ENCODE results near the gene RTN4RL1.

Gene RTN4RL1, protein sequence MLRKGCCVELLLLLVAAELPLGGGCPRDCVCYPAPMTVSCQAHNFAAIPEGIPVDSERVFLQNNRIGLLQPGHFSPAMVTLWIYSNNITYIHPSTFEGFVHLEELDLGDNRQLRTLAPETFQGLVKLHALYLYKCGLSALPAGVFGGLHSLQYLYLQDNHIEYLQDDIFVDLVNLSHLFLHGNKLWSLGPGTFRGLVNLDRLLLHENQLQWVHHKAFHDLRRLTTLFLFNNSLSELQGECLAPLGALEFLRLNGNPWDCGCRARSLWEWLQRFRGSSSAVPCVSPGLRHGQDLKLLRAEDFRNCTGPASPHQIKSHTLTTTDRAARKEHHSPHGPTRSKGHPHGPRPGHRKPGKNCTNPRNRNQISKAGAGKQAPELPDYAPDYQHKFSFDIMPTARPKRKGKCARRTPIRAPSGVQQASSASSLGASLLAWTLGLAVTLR

DNA sequence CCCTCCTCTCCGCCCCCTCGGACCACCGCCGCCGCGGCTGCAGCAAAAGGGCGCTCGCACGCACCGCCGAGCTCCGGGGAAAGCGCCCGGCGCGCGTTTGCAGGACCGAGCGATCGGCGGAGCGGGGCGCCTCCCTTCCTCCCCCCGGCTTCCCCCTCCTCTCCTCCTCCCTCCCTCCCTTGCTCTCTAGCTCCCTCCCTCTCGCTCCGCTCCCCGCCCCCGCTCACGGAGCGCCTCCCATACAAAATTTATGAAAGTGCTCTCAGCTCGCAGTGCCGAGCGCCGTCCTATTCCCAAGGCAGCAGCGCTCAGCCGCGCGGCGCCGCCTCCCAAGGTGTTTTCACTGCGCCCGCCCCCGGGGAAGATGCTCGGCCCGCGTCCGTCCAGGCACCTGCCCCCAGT is at the start of gene RTN4RL1:
TSS of gene RTN4RL1 (minus strand) at position 115 of the 402 bp plus-strand sequence. CDS start 469 bp downstream, outside the sequence.
- DNase-seq (ENCODE audit: low read depth in 2 of 2): peak; percentile 42 to 53

DNA sequence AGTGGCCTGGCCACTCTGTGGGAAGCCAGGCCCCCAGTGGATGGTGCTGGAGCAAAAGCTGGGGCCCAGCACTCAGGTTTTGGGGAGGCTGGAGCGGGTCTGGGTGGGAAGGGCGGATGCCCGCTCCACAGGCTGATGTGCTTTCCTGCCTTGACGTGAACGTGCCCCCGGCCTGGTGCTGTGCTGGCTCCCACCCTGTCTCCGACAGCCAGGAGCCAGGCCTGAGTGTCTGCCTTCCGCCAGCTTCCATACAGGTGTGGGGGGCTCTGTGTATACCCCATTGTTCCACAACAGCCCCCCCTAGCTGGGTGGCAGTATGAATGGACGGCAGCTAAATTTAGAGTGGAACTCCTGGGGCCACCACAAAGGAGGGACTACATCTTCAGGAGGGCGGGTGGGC is 49.8 kb upstream of the RTN4RL1 start:
- no peak for DNase-seq (ENCODE audit: low read depth in 2 of 2)

DNA sequence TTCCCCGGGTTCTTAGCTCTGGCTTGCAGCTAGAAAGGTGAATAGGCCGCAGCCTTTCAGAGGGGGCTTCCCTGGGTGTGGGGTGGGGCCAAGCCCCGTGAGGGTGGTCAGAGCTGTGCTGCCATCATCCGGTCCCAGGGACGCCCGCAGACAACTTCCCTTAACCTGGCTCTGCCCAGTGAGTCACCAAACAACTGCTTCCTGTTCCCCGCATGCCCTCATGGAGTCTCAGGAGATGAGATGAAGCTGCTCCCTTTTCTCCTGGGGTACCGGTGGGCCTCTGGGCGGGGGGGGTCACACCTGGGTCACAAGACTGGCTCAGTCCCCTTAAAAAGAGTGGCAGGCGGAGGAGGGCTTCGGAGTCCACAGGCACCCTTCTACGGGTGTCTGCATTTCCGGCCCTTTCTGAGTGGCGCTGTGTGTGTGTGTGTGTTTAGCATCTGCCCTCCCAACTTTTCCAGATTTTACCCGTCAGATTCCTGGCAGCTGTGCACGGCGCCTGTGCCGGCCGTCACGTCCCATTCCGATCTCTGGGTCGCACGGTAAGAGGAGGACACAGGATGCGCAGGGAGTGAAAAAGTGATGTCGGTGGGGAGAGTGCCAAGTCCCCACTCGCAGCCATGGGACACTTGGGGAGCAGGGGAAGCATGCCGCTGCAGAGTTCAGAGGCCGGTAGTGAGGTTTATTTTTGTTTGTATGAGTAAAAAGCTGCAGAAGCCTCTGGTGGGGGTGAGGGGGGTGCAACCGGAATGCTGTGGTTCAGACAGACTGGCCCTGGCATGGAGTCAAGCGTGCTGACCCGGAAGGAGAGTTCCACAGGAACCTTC is 46.5 kb upstream of the RTN4RL1 start:
- DNase-seq (ENCODE audit: low read depth in 2 of 2): no peak

DNA sequence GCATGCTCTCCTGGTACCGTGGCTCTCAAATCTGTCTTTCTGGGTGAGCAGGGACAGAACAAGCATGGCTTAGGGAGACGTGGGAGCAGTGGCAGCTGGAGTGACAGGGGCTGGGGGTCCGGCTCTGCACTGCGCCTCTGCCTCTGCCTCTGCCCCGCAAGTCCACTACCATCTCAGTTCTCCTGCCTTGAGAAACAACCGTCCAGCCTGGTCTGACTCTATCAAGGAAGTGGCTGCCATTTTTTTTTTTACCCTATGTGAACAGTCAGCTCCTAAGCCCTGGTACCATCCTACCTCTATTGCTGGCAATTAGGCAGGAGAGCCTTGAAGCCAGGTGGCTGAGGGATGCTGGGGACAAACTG is 45.9 kb upstream of the RTN4RL1 start:
- DNase-seq (ENCODE audit: low read depth in 2 of 2): no peak

DNA sequence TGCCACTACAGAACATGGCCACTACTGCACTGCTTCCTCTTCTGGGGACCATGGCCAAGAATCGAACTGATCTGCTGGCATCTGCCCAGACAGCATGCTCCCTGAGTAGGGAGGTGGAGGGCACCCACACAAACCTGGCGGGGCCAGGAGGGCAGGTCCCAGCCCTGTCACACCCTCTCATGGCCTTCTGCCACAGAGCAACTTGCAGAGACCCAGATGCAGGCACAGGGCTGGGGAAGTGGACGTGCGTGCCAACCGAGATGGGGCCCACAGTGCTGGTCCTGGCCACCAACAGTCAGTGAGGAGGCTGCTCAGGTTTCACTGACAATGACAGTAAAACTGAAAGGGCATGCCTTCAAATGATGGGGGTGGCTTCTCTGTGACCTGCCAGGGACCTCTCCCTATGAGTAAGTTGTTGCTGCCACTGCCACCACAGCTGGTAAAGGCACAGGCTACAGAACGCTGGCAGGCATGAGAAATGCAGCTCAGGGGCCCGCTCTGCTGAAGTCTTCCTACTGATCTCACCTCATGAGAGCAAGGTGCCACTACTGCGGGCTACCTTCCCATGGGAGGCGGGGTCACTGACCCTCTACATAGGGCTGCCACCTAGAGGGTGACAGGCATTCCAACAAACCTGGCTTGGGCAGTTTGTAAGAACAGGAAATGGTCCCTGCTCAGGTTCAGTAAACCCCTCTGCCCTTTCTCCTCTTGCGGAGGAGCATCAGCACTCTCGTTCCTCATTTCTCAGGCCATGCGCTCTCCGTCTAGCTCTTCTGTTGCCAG is 45.3 kb upstream of the RTN4RL1 start:
- DNase-seq (ENCODE audit: low read depth in 2 of 2): no peak

DNA sequence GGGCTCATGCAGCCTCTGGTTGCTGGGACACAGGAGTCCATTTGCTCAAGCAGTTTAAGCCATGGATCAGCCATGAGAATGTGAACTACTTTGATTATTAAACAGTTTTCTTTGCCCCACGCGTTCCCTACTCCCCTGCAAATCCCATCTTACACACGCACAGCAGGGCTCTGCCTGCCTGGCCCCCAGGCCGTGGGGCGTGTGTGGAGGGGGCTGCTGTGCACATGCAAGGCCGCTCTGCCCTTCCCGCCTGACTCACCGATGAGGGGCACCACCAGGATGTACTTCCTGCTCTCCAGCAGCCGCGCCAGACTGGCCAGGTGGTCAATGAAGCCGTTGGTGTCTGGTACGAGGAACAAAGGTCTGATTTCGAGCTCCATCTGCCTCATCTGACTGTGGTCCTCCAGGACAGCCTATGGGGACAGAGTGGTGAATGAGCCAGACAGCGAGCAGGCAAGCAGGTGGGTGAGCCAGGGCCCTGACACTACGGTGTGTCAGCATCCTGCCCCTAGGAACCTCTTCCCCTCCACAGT is 43.5 kb upstream of the RTN4RL1 start:
- no peak for DNase-seq (ENCODE audit: low read depth in 2 of 2)

DNA sequence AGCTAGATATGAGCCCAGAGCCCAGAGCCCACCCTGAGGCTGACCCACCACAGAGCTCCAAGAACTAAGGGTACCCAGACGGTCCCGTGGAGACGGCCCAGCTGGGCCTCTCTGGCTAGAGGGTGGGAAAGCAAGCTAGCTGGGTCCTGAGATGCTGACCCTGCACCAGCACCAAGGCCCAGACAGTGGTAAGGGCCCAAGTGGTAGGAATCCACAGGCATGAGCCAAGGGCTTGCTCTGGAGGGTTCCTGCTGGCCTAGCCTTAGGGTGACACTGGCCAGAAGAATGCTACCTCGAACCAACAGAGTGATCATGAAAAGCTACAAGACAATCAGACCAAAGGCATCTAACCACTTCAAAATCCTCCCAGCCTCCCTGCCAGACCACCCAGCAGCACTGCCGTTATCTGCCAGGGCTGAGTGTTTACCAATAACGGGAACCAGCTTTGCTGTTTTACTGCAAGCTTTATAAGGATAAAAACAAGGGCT is 42.9 kb upstream of the RTN4RL1 start:
- DNase-seq (ENCODE audit: low read depth in 2 of 2): no peak

DNA sequence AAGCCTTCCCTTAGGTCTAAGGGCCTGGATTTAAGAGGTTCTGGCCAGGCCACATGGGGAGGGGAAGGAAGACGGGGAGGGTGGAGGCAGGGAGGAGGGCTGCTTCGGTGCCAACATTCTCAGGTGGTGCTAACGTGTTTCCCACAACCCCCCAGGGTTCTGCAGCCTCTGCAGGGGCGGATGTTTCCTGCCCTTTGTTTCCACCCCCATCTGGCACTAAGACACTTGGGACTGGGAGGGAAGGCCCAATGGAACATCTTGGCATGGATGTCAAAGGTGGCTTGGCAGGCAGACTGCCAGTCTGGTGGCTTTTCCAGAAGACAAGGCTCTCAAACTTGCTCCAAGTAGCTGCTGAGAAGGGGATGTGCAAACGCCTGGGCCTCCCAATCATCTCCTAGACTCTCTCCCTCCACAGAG is 42.5 kb upstream of the RTN4RL1 start:
- no peak for DNase-seq (ENCODE audit: low read depth in 2 of 2)

DNA sequence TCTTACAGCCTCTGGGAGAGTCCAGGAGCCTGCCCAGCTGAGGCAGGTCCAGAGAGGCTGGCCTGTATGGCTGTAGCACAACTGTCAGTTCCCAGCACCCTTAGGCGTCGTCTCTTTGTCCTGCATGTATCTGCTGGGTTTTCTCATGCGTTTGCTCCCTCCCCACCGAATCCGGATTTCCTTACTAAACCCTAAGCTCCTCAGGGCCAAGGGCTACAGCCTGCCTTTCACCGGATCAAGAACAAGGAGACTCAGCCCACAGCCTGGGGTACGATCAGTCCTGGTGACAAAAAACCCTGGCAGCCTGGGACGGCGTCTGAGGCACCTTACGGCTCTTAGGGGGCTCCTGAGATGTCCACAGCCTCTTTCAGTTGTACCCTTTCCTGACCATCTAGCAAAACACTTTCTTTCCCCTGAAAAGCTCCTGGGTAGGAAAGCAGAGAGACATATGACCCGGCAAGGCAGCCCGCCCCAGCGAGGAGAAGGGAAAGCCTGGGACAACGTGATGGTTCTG is 42.0 kb upstream of the RTN4RL1 start:
- DNase-seq (ENCODE audit: low read depth in 2 of 2): no peak

DNA sequence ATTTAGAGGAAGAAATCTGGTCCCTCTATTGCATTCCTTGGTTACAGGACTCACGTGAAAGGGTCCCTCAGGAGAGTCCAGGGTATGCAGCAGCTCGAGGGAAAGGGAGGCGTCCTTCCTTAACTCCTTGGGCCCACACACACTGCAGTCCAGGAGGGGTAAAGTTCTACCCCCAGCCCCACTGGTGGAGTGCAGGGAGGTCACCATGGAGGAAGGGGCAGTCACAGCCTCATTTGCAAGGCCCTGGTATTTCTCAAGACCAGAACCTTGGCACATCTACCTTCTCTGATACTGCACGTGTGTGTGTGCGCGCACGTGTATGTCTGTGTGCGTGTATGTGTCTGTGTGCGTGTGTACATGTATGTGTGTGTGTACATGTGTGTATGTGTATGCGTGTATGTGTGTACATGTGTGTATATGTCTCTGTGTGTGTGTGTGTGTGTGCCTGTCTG is 40.8 kb upstream of the RTN4RL1 start:
- no peak for DNase-seq (ENCODE audit: low read depth in 2 of 2)

DNA sequence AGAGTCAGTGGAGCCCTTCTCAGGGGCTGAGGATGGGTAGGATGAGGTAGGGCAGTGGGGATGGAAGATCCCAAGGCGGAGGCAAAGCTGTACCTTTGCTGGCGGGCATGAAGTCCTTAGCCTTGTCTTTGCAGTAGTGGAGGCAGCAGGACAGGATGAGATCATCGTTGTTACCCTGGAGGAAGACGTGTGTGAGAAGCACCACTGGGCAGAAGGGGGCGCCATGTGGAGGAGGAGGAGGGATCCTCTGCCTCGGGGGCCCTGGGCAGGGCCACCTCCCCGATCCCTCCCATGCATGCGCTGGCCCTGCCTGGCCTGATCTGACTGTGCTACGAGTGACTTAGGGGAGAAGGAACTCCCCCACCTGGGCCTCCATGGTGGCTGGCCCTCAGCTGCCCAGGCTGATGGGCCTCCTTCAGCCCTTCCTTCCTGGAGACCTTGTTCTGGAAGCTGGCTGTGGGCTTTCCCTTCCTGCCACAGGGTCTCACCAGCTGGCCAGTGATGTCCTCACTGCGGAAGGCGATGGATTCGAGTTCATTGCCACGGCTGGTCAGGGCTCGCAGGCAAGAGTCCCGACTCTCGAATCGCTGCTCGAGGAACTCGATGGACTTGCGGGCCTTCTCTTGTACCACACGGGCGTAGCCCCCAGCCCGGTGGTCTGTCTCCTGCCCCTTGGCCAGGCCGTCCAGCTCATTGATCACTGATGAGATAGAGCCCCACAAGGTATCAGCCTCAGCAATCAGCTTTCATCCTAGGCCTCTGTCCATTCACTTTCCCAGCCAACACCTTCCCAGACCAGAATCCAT is 40.0 kb upstream of the RTN4RL1 start:
- no peak for DNase-seq (ENCODE audit: low read depth in 2 of 2)

DNA sequence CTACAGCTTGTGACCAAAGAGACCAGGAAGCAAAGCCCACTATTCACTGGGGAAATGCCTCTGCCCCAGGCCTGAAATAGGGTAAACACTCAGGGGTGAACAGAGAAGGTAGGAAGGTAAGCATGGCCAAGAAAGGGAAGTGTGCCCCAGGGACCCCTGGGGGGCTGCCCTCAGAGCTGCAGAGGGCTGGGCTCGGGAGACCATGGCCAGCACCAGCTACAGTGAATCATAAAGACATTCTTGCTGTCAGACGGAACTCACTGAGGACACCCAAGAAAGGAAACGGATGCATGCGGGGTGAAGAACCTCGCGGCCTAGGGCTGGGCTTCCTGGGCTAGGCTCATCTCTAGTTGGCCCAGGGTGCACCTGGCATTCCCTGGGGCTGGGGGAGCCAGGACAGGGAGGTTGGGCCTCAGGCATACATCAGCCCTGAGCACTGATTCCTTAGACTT is 39.4 kb upstream of the RTN4RL1 start:
- DNase-seq (ENCODE audit: low read depth in 2 of 2): no peak

DNA sequence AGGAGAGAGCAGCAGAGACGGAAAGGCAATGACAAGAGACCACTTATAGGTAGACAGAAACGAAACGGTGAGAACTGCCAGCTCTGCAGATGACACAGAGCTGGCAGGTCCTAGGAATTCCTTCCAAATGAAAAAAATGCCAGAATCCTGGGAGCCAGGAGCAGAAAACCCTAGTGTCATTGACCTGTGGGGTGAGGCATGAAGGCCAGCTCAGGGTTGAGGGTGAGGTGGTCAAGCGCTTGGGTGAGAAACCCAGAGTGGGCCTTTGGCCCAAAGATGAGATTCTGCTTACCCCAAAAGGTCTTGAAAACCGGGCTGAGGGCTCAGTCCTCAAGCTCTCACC is 39.0 kb upstream of the RTN4RL1 start:
- DNase-seq (ENCODE audit: low read depth in 2 of 2): no peak

DNA sequence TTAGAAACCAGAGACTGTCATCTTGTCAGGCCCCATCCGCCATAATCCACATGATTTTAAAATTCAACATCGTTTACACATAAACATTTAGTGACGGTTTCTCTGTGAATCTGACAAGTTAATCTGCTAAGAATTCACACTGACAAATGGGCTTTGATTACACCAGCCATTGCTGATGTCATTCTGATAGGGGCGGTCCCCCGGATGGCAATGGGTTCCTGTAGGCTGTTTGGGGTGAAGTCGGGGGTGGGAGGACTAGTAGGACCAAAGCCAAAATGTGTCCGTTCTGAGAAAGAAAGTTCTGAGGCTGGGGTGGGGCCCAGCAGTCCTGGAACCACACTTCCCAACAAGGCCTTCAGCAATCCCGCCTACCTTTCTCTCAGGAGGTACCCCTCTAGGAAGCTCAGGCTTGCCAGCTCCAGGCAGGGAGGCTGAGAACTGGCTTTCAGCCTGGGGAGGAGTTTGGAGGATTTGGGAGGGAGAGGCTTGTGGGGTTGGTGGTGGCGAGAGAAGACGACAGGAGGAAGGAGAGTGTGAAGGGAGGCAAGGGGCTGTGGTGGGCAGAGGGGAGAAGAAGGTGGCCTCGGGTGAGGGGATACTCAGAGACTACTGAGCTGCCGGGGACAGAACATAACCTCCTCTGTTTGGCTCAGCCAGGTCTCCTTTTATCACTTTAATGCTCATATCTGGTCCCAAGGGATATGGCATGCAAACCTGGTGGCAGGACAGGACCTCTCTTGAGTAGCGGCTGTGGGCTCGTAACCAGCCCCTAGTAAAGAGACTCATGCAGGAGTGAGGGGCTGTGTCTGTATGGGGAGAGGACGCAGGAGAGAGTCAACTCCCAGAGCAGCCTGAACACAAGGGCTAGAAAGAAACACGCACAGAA is 38.4 kb upstream of the RTN4RL1 start:
- DNase-seq (ENCODE audit: low read depth in 2 of 2): no peak

DNA sequence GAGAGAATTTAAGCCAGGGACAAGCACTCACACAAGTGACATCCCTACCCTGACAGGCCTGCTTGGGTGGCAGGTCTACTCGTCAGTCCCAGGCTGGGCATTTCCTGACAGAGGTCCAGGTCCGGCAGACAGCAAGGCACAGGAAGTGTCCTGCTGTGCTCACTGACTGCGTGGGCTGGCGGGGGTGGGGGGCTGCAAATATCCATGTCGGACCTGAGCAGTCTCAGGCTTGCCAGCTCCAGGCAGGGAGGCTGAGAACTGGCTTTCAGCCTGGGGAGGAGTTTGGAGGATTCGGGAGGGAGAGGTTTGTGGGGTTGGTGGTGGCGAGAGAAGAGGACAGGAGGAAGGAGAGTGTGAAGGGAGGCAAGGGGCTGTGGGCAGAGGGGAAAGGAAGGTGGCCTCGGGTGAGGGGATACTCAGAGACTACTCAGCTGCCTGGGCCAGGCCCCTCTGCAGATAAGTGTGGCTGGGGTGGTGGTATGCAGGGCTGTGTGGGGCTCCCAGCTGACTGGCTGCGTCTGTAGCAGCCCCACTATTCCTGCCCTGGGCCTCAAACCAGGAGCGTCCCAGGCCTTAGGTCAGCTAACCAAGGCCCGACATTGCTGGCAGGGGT is 37.5 kb upstream of the RTN4RL1 start:
- no peak for DNase-seq (ENCODE audit: low read depth in 2 of 2)

DNA sequence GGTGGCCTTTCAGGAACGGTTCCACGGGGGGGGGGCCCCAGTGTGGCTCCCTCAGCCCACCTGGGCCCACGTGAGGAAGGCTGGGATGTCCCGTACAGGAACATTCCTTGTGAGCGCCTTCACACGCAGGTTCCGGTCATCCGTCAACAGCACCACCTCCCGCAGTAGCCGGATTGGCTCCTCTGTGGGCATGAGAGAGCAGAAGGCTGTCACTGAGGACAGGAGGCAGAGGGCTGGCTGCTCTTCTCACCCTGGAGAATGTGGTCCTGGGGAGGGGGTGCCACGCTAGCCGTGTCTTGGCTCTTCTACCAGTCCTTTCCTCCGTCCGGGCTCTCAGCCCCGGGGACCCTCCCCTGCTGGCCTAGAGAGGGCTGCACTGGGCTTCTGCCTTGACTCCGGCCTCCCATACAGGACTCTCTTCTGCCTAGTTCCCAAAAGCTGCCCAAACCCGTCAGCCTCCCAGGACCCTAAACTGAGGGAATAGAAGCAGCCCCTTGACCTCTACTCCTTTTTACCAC is 36.4 kb upstream of the RTN4RL1 start:
- DNase-seq (ENCODE audit: low read depth in 2 of 2): no peak

DNA sequence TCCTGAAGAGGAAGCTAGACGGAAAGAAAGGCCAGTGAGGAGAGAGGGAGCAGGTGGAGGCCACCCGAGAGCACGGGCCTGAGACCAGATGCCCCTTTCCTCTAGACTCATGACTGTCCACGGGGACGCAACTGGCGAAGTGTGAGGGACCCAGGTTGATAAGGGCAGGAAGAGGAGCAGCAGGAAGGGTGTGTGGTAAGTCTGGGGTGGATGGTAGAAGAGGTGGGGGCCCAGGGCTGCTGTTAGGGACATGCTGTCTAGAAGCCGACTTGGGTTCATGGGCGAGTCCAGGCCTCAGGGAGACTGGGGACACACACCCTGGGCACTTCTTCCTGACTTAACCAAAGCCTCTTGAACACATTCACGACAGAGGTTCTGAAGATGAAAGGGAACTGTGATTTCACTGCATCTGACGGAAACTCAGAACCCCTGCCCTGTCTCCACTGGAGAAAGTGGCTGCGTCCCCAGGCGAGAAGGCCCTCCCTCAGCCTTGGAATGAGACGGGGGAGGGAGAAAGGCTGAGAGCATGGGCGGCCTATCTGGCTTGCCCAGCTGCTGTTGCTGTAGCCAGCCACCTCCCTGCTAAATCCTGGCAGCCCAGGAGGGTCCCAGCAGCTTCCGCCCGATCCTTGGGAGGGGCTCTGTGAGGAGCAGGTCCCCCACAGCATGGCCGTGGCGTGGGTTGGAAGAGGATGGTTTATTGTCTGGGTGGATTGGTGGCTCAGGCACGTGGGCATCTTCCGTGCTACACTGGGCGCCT is 35.7 kb upstream of the RTN4RL1 start:
- no peak for DNase-seq (ENCODE audit: low read depth in 2 of 2)

DNA sequence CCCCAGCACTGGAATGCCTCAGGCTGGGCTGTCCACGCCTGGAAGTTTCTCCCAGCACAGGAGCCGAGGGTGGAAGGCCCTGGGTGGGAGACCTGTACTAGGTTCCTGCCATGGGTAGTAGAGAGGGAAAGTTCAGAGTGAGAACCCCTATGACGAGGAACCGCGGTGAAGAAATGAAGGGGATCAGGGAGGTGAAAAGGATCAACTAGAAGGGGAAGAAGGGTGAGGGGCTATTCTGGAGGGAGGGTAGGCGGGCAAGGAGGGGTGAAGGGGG is 35.2 kb upstream of the RTN4RL1 start:
- no peak for DNase-seq (ENCODE audit: low read depth in 2 of 2)

Data from stimulated activated CD4-positive, alpha-beta T cell treated with anti-CD3 and anti-CD28 coated beads, Interleukin-1b, Interleukin-23, amount 100 ng/mL, for 1 hour (primary cell).